Testis (tissue), 2 donors: Measurements from ENCODE around the gene NOL4L.

Experiments
- POLR2A ChIP-seq: fragments of 450-650 bp; IDR thresholded peaks from one replicate; pipeline ENCODE4 v1.6.1; 2017; ENCODE audit warnings: antibody characterized with exemption, mild to moderate bottlenecking, moderate library complexity
- TF ChIP-seq, protein P1 (sequence below), 3 experiments: fragments of 450-650 bp in 2 of 3; fragments of 200-600 bp in 1 of 3; sonication (generic) in 1 of 3; IDR thresholded peaks; one replicate each; pipeline ENCODE4 v1.5.1; 2016 to 2019; ENCODE audit warnings: antibody characterized with exemption in 3 of 3, mild to moderate bottlenecking in 2 of 3, moderate library complexity in 1 of 3

DNA sequence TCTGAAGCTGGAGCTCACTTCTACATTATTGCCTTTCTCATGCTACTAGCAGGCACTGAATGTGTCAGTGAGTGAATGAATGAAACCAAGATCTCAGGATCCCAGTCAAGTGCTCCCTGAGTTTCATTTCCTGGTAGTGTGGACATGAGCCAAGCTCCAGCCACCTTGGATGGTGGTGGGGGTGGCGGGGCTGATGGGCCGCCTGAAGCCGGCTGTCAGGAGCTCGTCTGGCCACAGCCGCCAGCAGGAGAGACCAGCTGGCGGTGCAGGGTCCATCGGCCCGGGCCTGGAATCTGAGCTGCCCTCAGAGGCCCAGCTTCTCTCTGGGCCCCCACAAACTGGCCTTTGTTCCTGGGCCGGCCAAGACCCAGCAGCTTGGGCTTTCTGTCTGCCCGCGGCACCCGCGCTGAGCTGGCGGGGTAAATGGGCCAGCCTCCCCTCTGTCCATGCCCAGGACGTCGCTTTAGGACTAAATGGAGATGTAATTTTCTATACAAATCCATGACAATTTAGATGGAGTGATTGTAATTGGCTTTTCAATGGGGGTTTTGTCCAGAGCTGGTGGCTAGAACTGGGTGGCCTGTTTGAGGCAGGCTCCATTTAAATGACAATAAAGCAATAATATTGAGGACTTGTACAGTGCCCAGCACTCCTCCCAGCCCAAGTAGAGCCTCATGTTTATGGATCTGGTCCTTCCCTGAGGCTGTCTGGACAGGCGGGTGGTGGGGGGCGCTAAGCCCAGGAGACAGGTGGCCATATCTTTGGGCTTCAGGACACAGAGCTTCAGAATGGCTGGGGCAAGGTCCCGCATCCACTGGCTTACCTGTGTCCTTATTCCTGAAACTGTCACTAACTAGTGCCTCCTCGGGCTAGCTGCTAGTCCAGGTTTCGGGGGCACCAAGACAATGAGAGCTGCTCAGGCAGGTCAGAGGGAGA is 43.5 kb downstream of the NOL4L start:
- TF ChIP-seq, protein P1, sequence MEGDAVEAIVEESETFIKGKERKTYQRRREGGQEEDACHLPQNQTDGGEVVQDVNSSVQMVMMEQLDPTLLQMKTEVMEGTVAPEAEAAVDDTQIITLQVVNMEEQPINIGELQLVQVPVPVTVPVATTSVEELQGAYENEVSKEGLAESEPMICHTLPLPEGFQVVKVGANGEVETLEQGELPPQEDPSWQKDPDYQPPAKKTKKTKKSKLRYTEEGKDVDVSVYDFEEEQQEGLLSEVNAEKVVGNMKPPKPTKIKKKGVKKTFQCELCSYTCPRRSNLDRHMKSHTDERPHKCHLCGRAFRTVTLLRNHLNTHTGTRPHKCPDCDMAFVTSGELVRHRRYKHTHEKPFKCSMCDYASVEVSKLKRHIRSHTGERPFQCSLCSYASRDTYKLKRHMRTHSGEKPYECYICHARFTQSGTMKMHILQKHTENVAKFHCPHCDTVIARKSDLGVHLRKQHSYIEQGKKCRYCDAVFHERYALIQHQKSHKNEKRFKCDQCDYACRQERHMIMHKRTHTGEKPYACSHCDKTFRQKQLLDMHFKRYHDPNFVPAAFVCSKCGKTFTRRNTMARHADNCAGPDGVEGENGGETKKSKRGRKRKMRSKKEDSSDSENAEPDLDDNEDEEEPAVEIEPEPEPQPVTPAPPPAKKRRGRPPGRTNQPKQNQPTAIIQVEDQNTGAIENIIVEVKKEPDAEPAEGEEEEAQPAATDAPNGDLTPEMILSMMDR (IDR thresholded peaks at IDR 0.05), result no peak
- TF ChIP-seq POLR2A, result no peak
